Epithelial cell of prostate (primary cell): ENCODE data around the gene LRRC1.
"Not testable (repeated sequence)": the region's sequence is repeated elsewhere in the genome, so short reads cannot be mapped to it uniquely, and the experiment has no call there.

Source experiments
- DNase-seq: peaks from one replicate; pipeline ENCODE4 v3.0.0-alpha.2; 2011; ENCODE audit warnings: low read depth, low spot score
- H3K27ac ChIP-seq: fragments of 450-650 bp; 2 replicates; pipeline ENCODE4 v1.5.1; 2017; ENCODE audit warnings: mild to moderate bottlenecking

LRRC1 gene

GRCh38 chr6:53794720-53795339, at the start of gene LRRC1:
Gene LRRC1, plus strand, starts transcription at chr6:53795005. Its CDS starts 252 bp downstream, at chr6:53795257.
- no peak for DNase-seq
- H3K27ac ChIP-seq: peak within 1 kb of the TSS; percentile 77

DNA sequence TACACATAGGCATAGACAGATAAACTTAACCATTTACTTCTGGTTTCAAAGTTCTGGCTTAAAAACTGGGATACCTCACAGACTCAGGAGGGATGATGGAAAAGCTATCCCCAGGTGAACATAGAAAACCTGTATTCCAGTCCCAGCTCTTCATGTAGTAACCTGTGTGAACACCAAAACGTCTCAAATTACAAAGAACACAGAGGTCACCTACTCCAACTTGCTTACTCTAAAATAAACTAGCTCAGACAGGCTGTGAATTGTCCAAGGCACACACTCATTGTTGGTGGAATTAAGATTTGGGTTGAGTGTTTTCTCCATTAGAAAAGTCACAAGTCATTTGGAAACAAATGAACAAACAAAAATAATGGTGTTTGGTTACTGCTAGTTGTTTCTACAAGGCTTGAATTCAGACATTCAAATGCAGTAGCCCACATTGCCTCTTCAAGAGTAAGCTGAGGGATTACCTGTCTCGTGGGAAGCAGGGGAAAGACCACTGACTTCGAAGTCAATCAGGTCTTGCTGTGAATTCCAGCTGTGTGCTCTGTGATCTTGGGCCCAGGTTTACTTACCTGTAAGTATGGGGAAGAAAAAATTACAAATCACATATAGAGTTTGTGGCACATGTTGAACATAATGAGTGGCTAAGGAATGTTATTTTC, 48.2 kb upstream of the LRRC1 start:
- peak overlapping the region; percentile 74 for H3K27ac ChIP-seq
- DNase-seq: peak; percentile 83

GRCh38 chr6:53750052-53750650, 44.7 kb upstream of the LRRC1 start:
- no peak for DNase-seq
- H3K27ac ChIP-seq: peak overlapping the region; percentile 95

- DNase-seq: no peak
Measured at GRCh38 chr6:53751417-53751816, 43.4 kb upstream of the LRRC1 start.

DNA sequence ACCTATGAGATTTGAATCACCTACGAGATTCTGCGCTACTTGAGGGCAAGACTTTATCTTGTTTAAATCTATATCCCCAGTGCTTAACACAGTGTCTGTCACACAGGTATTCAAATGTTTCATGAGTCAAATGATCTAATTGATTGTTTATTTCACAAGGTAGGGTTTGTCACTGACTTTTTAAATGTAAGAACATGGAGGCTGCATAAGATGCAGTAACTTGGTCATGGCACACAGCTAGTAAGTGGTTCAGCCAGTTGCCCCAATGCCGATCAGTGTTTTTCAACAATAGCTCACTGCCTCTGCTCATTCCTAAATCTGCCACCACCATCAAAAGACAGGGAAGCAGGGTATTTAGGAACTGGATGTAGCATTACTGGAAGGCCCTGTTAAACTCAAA, 42.4 kb upstream of the LRRC1 start:
- no peak for DNase-seq
- H3K27ac ChIP-seq: peak overlapping the region; percentile 95

More at GRCh38 chr6:53751417-53751816, 43.4 kb upstream of the LRRC1 start:
- H3K27ac ChIP-seq: peak overlapping the region; percentile 95

GRCh38 chr6:53752856-53753255, 41.9 kb upstream of the LRRC1 start:
- DNase-seq: peak; percentile 48
- peak overlapping the region; percentile 95 for H3K27ac ChIP-seq

DNA sequence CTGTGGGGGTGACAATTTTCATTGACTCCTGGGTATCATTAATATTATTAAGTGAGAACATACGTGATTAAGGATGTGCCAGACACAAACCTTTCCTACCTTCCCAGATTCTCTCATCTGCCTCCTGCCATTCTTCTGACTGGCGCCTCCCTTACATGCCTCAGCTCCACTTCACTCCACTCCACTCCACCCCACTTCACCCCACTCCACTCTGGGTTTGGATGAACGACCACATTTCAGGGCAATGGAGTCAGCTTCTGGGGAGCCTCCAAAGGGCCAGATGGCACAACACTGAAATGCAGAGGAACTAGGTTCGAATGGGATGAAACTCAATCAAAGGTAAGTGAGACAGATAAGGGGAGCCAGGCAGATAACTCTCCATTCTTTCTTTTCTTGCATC, 40.5 kb upstream of the LRRC1 start:
- no peak for DNase-seq

DNA sequence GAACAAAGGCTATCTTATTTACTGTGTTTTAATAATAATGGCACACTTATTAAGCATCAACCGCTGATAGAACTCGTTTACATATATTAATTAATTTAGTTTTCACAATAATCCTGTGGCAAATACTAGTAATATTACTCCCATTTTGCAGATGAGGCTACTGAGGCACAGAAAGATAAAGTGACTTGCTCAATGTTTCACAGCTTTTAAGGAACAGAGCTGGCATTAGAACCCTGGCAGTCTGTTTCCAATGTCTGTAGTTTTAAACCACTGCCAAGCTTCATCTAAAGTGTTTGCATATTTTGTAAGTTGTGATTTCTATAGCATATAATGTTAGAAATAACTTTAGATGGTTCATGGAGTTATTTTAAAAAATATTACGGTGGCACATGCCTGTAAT, 38.4 kb upstream of the LRRC1 start:
- DNase-seq: no peak
- H3K27ac ChIP-seq: no peak overlapping the region

More for the DNA sequence above, 40.5 kb upstream of the LRRC1 start:
- no peak overlapping the region for H3K27ac ChIP-seq

- H3K27ac ChIP-seq: no peak overlapping the region
- no peak for DNase-seq
Measured at GRCh38 chr6:53758496-53758895, 36.3 kb upstream of the LRRC1 start.

- DNase-seq: no peak
- no peak overlapping the region for H3K27ac ChIP-seq
Measured at GRCh38 chr6:53761036-53761435, 33.8 kb upstream of the LRRC1 start.

- no peak overlapping the region for H3K27ac ChIP-seq
- no peak for DNase-seq
Measured at GRCh38 chr6:53765270-53765669, 29.5 kb upstream of the LRRC1 start.

- no peak overlapping the region for H3K27ac ChIP-seq
- DNase-seq: no peak
Measured at GRCh38 chr6:53766930-53767329, 27.9 kb upstream of the LRRC1 start.

DNA sequence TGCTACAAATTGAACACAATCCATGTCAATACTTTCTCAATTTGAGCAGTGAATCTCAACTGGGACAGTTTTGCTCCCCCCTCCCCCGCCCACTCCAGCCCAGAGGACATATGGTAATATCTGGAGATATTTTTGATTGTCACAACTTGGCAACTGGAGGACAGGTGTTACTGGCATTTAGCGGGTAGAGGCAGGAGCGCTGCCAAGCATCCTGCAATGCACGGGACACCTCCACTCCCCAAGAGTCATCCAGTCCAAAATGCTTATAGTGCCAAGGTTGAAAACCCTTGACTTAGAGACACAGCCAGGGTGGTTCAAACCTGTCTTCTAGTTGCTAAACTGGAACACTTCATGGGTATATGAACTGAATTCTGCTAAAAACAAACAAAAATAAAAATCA, 26.9 kb upstream of the LRRC1 start:
- no peak overlapping the region for H3K27ac ChIP-seq
- DNase-seq: no peak

DNA sequence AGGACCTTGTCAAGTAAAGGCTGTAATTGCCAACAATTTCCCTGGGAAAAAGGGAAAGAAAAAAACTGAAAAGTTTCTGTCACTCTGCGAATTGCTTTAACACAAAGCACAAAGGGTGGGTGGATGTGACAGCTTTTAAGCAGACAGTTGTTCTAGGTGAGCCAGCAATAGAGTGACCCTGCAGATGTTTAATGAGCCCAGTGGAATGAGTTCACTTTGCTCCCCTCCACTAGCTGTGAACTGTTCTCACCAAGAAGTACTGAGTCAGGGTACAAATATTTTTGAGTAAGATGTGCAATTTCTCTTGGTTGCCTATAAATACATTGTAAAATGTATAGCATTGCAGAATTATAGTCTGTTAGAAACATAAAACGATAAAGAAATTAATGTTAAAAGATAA, 26.2 kb upstream of the LRRC1 start:
- no peak for DNase-seq
- H3K27ac ChIP-seq: no peak overlapping the region

GRCh38 chr6:53770780-53771249, 24.0 kb upstream of the LRRC1 start:
- DNase-seq: no peak
- H3K27ac ChIP-seq: no peak overlapping the region

DNA sequence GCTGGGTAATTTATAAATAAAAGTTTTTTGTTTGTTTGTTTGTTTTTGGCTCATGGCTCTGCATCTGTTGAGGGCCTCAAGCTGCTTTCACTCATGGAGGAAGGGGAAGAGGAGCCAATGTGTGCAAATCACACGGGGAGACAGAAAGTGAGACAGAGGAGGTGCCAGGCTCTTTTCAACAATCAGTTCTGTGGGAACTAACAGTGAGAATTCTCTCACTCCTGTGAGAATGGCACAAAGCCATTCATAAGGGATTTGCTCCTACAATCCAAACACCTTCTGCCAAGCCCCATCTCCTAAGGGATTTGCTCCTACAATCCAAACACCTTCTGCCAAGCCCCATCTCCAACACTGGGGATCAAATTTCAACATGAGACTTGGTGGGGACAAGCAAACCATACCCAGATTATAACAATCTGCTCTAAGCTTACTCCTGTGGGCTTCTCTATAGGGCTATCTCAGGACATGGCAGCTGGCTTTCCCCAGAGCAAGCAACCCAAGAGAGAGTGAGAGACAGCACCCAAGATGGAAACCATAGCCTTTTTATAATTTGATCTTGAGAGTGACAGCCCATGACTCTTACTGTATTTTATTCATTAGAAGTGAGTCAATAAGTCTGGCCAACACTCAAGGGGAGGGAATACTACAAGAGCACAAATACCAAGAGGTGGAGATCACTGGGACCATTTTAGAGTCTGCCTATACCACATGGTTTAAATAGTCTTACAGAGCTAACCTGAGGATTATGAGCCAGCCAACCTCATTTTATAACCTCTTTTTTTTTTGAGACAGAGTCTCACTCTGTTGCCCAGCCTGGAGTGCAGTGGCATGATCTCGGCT, 22.8 kb upstream of the LRRC1 start:
- peak; percentile 76 for DNase-seq
- peak overlapping the region; percentile 19 for H3K27ac ChIP-seq

DNA sequence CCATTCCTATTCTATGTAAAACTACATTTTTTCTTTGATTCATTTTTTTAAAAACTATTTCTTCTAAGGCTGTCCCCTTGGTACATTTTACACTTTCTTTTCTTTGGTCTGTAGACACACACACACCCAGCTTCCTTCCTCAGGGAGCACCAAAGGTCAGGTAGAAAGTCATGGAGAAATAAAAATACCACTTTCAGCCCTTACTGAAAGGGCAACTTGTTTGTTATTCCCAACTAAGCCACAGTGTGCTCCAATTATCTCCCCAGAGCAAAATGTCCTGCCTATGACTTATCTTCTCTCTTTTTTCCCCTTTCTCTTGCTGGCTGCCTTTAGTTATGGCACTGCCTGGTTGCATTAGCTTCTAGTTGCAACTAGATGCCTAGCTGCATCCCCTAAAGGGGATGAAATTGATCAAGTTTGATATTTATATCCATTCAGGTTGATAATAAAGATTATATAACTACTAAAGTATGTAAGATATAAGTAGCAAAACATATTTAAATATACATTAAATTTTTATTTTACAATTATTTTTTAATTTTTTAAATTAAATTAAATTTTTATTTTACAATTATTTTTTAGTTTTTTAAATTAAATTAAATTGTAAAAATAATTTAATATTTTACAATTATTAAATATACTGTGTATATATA, 21.6 kb upstream of the LRRC1 start:
- H3K27ac ChIP-seq: no peak overlapping the region
- DNase-seq: no peak

DNA sequence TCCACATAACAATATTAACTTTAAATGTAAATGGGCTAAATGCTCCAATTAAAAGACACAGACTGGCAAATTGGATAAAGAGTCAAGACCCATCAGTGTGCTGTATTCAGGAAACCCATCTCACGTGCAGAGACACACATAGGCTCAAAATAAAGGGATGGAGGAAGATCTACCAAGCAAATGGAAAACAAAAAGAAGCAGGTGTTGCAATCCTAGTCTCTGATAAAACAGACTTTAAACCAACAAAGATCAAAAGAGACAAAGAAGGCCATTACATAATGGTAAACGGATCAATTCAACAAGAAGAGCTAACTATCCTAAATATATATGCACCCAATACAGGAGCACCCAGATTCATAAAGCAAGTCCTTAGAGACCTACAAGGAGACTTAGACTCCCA, 18.7 kb upstream of the LRRC1 start:
- H3K27ac ChIP-seq, DNase-seq: not testable (repeated sequence)

GRCh38 chr6:53784991-53785390, 9.8 kb upstream of the LRRC1 start:
- DNase-seq, H3K27ac ChIP-seq: not testable (repeated sequence)

GRCh38 chr6:53786832-53787231, 8.0 kb upstream of the LRRC1 start:
- H3K27ac ChIP-seq: no peak overlapping the region
- no peak for DNase-seq
